GM12865 (cell line): ENCODE results near the gene RHOF.

Experiments
- DNase-seq: peaks from one replicate; pipeline ENCODE4 v3.0.0; 2010; ENCODE audit warnings: low read depth
- H3K4me3 ChIP-seq: 2 replicates; pipeline ENCODE4 v1.5.1; 2011; ENCODE audit warnings: mild to moderate bottlenecking, low read depth, low read length, control low read depth
- CTCF ChIP-seq: IDR thresholded peaks from 2 replicates; pipeline ENCODE4 v1.5.1; 2011; ENCODE audit warnings: low read length, control low read depth, low read depth, inconsistent platforms; ENCODE audit not compliant: insufficient read depth; ENCODE audit errors: missing control alignments

RHOF gene

GRCh38 chr12:121783766-121784165, 9.7 kb downstream of the RHOF start:
- no peak for TF ChIP-seq CTCF
- no peak overlapping the region for H3K4me3 ChIP-seq
- DNase-seq: no peak

- peak; percentile 89 for DNase-seq
- peak overlapping the region; percentile 39 for H3K4me3 ChIP-seq
- TF ChIP-seq CTCF: no peak
Observed at GRCh38 chr12:121781998-121782979, 11.2 kb downstream of the RHOF start.

- peak; percentile 53 for DNase-seq
- H3K4me3 ChIP-seq: peak overlapping the region; percentile 6
- no peak for TF ChIP-seq CTCF
Observed at GRCh38 chr12:121781484-121781997, 11.9 kb downstream of the RHOF start.

GRCh38 chr12:121780429-121780828, 13.1 kb downstream of the RHOF start:
- DNase-seq: no peak
- H3K4me3 ChIP-seq: no peak overlapping the region
- TF ChIP-seq CTCF: no peak

- no peak overlapping the region for H3K4me3 ChIP-seq
- DNase-seq: no peak
- no peak for TF ChIP-seq CTCF
Observed at GRCh38 chr12:121779422-121779895, 14.0 kb downstream of the RHOF start.

- no peak for TF ChIP-seq CTCF
- DNase-seq: no peak
- no peak overlapping the region for H3K4me3 ChIP-seq
Observed at GRCh38 chr12:121778567-121779421, 14.7 kb downstream of the RHOF start.
